GM19468 (cell line): Measurements from ENCODE around the gene SUPT4H1.

Source experiments
- ATAC-seq: cut with Tn5 transposase; IDR thresholded peaks from one replicate; pipeline ENCODE4 v1.9.1; 2021; ENCODE audit warnings: mild to moderate bottlenecking, moderate library complexity, moderate number of reproducible peaks; ENCODE audit not compliant: unreplicated experiment; ENCODE audit errors: extremely low read depth

The SUPT4H1 gene

DNA sequence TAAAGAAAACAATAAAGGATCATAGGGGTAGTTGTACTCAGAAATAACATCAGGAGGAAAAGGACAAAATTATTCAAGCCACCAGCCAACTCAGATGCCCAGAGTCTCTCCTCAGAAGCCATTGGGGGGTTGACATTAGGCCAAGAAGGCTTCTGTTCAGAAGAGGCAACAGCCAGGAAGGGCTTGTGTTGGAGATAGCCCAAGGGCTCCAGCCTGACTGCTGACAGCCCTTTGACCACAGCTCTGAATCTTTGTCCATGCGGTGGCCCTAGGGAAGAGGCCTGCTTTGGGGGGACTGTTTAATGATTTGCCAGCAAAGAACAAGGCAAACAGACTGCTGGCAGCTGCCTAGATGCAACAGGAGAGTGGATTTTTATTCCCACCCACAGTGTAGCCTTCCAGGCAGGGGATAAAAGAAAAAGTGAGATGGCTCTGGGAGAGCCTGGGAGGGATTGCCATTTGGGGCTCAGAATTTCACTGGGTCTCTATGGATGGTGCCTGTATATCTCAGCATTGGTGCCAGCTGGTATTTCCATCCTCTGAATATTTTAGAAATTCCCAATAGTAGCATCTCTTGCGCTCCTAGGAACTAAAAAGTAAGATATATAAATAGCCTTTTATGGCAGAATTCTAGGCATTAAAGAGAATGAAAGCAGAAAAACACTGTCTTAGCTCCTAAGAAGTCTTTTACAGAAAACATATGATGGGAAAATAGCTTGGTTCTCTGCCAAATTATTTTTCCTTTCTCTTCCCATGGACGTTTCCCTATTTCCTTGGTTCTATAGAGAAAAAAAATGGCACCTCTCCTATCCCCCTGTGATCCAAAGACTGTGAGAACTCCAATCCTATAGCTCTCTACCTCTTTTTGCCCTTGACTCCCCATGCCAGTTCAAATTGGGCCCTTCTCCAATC lies 29.4 kb upstream of the SUPT4H1 start:
- no peak for ATAC-seq

DNA sequence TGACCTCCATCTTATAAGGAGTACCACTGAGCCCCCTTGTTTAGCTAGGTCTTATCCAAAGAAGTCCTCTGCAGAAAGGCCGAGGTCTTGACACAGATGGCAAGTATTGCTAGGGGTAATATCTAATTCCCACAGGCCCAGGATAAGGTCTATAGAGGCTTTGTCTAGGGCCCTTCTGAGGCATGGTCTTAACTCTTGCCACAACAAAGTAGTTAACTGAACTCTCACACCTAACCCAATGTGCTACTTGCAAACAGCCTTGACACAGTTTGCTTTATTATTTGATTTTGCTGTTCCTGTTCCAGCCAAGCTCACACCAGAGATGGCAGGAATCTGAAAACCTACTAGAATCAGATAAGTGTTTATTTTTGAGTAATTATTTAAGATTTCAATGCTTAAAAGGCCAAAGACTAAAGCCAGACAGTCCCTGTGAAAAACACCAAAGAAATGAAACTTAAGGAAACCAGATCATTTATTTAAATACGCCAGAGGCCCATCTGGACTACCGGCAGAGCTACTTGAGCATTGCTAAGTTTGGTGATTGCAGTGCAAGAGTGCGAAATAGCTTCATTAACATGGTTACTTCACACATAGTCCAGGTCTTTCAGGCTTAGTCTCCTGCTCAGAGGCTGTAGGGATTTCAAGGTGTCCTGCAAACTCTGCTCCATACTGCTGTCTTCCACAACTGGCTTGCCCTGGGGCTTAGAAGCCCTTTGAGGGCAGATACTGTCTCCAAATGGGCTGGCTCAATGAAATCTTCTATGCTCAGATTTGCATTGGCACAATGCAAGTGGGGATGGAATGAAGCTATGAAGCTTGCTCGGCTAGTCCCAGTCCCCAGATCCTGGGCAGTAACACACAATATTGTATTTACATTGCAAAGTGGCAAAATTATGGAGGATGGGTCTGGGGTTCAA lies 28.5 kb upstream of the SUPT4H1 start:
- ATAC-seq: no peak

DNA sequence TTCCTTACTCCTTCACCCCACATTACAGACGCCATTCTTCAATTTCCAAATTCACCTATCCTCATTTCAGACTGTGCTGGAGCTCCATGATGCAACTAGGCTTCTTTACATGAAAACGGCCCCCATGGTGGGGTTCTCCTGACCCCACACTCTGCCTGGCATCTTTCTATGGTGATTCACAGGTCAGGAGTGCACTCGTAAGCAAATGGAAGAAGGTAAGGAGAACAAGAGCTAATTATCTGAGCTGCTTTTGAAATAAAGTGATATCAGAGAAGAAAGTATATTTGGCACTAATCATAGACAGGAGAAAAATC lies 27.5 kb upstream of the SUPT4H1 start:
- no peak for ATAC-seq

DNA sequence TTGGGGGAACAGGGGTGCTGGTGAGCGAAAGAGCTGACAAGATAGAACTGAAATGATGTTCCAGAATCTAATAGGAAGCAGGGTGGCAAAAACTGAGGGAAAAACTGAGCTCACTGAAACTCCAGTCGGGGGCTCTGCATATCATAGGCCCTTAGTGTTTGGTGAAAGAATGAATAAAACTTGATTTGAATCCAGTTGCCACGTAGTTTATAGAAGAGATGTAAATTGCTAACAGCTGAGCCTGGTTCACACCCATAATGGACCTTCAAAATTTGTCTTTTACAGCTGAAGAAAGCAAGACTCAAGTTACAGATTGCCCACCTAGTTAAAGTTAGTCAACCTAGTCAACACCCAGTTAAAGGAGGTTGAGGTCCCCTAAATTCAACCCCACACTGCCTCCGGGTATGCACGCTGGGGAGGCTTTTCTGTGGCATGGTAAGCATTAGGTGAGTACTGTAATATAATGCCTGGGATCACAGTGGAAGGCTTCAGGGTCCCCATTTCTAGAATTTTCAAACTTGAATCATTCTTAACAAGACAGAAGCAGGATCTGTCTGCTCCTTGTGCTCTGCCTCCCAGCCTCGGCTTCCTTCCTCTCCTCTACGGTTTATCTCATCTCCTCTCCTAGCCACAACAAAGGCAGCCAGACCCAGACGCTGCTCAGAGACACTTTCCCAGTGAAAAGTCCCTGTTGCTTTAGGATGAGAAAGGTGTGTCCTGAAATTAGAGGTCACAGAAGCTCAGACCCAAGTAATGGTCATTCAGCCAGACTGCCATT lies 26.9 kb upstream of the SUPT4H1 start:
- no peak for ATAC-seq

DNA sequence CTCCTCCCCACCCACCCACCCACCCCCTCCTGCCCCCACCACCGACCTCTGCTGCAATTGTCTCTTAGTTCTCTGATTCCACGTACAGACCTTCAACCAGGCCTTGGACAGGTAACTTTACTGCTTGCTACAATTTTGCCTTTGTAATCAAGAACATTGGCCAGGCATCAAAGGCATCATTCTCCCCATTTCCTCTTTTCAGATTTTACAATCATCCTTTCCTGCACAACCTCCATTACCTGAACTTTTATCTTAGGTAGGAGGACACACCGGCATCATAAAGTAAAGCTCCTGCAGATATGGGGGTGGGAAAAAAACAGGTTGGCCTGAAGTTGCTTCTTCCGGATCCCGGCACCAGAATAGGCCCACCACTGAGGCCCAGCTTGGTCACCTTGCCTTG lies 25.7 kb upstream of the SUPT4H1 start:
- ATAC-seq: no peak

DNA sequence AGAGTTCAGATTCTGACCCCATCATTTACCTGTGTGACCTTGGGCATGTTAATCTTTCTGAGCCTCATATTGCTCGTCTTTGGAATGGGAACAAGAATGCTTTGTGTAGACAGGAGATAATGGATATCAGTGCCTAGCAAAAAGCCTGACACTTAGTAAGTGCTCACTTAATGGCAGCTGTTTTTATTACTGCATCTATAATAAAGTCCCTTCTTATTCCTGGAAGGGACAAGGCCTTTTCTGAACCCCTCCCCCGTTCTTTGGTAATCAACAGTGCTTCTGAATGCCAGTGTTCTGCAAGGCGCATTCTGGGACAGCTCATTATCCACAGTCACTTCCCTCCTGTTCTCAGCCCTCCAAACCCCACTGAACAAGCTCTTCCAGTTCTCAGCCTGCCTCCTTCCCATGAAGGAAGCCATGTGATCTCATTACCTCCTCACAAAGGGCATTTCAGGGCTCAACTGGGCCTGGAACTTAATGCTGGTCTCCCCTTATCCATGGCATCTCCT lies 25.1 kb upstream of the SUPT4H1 start:
- no peak for ATAC-seq

DNA sequence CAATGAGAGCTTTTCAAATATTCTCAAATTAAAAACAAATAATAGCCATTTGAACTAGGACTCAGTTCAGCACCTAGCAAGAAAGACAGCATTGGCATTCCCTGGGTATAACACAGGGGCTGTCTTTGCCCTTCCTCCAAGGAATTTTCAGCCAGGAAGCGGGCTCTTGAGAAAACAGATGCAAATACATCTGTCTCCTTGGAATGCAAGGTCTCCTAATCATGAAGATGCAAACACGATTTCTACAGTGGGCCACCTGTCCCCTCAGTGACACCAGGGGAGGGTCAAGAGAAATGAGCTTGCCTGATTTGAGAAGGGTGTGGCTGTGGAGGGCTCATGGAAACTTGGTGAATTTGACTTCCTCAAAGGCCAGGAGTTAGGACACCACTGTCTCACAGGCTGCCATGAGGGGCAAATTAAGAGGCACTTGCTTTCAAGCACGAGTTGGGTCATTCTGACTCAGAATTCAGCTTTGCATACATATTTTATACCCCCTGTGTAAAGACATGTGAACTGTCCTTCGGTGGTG lies 24.5 kb upstream of the SUPT4H1 start:
- ATAC-seq: no peak

DNA sequence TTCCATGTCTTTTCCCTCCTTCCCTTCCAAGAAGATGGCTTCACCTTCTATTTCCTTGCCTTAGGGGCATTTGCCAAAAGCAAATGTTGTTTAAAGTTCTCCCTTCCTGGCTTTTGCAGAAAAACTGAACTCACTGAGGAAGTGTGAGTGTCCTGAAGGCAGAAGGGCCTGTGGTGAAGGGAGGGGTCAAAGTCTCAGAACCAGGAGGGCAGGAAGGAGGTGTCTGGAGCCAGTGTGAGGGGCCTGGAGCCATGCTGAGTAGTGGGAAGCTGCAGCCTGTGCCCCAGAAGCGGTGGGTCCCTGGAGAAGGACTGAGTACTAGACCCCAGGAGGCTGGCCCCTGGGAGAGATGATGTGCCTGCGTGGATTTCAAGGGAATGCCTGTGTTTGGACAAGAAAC lies 23.8 kb upstream of the SUPT4H1 start:
- ATAC-seq: no peak

DNA sequence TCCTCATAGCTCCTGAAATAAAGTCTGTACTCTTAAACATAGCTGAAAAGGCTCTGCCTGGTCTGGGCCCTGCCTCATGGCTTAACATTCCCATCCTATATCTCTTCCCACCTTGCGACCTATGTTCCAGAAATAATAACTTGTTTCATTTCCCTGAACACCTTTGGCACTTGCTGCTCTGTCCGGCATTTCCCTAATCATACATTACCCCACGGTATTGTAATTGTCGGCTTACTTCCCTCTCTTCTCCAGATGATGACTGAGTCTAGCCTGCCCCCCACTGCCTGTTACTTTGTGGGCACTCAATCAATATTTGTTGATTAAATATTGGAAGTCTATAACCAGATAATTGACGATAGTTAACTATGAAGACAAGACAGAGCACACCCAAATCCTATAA lies 23.3 kb upstream of the SUPT4H1 start:
- ATAC-seq: no peak

DNA sequence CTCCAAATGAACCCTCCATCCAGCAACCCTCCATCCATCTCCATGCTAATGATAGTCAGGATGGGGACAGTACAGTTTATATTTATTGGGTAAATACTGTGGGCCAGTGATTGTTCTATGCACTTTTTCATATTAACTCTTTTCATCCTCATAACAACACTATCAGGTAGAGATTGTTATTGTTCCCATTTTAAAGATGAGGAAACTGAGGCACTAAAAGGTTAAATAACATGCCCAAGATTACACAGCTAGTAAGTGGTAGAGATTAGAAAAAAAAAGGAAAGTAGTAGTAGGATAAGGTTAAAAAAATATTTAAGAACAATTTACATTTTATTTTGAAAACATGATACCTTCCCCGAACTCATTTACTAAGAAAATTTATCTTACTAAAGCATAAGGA lies 21.9 kb upstream of the SUPT4H1 start:
- no peak for ATAC-seq

DNA sequence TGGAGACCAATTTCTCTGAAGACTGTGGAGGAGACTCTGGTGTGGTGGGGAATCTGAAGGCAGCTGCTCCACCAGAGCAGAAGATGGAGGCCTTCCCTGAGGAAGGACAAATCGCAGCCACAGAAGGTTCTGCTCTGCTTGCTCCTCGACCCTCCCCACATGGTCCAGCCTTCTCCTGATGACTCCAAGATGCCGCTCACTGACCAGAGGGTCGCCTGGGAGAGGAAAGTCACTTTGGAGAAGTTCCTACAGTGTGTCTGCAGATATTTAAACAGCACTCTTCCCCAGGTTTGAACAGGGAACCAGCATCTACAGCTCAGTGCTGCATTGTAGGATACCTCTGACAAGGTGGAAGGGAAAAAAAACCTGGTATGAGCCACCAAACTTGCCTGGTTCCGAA lies 21.0 kb upstream of the SUPT4H1 start:
- no peak for ATAC-seq

DNA sequence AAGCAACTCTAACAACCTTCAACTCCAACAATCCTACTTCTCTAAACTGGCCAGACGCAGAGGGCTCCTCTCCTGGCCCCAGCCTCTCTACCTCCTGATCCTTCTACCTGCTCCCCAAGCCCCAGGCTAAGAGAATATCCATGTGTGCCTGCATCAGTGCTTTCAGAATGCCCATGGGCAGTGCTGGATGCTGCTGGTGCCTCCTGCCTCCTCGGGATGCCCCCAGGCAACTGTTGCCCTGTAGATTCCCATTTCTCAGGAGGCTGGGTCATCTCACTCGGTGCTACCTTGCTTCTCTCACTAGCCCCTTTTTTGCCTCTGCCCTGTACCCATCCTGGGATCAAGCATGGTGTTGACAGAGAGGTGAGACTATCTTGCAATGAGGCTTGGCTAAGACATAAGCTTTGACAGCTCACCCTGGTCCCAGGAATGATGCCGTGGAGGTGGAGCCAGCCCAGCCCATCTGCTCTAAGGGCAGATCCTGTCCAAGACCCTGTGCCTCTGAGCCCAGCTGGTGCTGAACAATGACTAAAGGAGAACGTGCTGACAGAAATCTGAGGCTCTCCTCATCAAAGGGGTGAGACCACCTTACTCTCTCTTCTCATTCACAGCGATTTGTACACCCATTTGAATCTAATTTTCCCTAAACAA lies 19.4 kb upstream of the SUPT4H1 start:
- no peak for ATAC-seq

DNA sequence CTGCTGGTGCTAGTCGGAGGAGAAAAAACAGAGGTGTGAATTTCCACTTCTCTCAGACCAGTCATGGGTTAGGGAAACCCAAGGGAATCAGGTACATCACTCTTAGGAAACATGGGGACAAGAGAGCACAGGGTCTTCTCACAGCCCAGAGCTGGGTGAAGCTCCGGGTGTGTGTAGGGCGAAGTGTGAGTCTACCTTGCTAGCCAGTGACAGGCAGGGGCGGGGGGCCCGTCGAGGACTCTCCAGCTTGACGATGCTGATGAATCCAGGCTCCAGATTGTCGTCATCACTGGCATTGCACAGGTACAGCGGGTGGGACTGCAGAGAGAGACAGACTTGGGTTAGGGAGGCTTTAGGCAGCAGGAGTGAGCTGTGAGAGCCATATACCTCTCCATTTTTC lies 18.7 kb upstream of the SUPT4H1 start:
- no peak for ATAC-seq

DNA sequence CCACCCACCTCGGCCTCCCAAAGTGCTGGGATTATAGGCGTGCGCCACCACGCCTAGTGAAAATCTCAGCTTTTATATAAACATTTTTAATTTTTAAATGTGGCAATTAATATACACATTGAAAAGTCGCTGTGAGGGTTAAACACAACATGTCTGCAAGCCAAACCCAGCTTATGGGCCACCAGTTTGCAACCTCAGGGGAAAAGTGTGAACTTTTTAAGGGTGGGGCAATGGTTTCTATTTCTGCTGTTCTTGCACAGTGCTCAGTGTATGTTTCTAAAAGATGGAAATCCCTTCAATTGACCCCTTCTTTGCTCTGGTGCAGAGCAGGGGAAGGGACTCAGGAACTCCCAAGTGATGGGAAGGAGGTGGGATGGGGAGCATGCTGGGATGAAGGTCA lies 18.3 kb upstream of the SUPT4H1 start:
- ATAC-seq: no peak

DNA sequence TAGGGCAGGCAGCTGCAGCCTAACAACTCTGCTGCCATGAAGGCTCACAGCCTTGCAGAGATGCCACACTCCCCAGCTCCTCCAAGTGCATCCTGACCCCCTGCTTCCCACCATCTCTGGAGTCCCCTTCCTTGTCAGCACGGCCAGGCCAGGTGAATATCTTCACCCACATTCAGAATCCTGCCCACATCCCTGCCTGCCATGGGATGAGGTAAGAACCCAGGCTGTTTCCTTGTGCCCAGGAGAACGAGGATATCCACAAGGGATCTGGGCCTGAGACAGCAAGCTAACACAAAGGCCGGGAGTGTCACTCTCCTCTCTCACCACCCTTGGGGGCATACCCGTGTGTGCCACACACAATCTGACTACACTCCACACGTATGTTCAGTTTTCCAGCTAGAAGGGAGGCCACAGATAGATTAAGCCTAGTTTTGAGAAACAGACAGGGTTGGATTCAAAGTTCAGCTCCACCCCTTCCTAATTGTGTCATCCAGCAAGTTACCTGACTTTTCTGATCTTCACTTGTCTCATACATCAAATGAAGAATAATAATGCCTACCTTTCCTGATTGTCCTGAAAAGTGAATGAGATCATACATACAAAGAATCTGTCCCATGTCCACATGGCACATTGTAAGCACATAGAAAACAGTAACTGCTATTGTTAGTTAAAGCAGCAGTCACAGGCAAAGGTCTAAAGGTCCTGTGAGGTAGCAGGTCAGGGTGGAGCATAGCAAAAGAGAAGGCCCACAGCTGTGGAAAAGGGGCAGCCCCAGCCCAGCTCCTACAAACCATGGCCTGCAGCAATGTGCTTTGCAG lies 17.4 kb upstream of the SUPT4H1 start:
- no peak for ATAC-seq

DNA sequence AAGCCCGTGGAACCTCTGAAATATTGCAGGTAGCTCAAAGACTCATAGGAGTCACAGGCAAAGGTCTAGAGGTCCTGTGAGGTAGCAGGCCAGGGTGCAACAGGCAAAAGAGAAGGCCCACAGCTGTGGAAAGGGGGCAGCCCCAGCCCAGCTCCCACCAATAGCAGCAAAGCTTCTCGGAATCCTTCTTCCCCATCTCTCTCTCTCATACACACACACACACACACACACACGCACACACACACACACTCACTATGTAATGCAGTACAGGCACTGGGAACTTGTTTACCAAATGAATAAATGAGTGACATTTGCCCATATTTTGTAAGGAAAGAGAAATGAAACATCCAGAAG lies 16.8 kb upstream of the SUPT4H1 start:
- no peak for ATAC-seq

DNA sequence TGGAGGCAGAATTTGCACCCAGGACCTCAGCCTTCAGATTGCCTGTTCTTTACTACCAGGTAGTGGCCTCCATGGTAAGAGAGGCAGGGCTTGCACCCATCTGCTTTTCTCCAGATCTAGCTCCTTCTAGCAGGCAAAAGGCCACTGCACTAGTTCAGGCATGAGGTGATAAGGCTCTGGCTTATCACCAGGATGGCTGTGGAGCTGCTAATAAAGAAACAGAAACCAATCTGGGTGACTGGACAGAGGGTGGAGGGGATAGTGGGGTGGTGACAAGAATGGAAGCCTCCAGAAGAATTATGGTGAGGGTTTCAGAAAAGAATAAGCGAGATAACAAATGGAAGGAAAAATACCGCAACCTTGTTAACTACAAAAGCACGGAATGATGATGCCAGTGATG lies 15.5 kb upstream of the SUPT4H1 start:
- ATAC-seq: no peak

DNA sequence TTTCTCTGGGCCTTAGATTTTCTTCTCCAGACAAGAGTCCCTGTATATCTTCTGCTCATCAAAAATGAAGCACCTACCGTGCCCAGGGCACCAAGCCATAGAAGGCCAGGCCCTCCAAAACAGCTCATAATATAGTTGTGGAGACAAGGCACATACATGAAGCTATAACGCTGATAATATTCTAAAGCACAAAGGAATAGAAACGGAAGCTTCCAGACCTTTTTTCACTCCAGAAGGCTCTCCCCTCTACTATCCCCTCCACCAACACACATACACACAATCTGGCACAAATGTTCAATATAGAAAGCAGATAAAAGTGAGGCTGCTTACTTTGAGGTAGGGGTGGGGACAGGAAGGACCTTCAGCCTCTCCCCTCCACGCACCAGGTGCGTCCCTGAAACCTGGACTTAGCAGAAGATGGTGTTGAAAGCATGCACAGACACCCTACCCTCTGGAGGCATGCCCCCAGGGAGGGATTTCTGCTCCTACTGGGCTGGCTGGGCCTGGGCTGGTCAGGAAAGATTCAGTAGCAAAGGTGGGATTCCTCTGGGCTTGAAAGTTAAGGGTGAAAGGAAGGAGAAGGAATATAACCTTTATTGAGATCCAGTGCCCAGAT lies 14.1 kb upstream of the SUPT4H1 start:
- no peak for ATAC-seq
